ENCODE measurements around the gene FAM124B. TPM values are rescaled to one million over a fixed set of nuclear protein-coding genes. Genes with fewer than 3 reads are reported as not detected.

Gene FAM124B
- total RNA-seq, 1 donor from 2014 or later, result 1.1 TPM

- TF ChIP-seq, protein P1, sequence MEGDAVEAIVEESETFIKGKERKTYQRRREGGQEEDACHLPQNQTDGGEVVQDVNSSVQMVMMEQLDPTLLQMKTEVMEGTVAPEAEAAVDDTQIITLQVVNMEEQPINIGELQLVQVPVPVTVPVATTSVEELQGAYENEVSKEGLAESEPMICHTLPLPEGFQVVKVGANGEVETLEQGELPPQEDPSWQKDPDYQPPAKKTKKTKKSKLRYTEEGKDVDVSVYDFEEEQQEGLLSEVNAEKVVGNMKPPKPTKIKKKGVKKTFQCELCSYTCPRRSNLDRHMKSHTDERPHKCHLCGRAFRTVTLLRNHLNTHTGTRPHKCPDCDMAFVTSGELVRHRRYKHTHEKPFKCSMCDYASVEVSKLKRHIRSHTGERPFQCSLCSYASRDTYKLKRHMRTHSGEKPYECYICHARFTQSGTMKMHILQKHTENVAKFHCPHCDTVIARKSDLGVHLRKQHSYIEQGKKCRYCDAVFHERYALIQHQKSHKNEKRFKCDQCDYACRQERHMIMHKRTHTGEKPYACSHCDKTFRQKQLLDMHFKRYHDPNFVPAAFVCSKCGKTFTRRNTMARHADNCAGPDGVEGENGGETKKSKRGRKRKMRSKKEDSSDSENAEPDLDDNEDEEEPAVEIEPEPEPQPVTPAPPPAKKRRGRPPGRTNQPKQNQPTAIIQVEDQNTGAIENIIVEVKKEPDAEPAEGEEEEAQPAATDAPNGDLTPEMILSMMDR (IDR thresholded peaks at IDR 0.05; ENCODE audit: borderline replicate concordance), result no peak
- no peaks in the 10 kb centered on the region for H3K27me3 ChIP-seq (ENCODE audit: low read depth)
- H3K27ac ChIP-seq (replicated peaks), result no peak overlapping the region
These were observed 31.5 kb upstream of the FAM124B start for GRCh38 chr2:224433442-224433841.

GRCh38 chr2:224432003-224432579 lies 30.2 kb upstream of the FAM124B start:
- Histone ChIP-seq H3K4me3 (no peak overlapping the region), H3K27me3 (ENCODE audit: low read depth) (no peaks in the 10 kb centered on the region), H3K27ac (replicated peaks) (no peak overlapping the region), H3K4me1 (no peaks in the 10 kb centered on the region), H3K9me3 (replicated peaks) (peaks cover 7% of the 10 kb centered on the region), H3K36me3 (no peaks in the 10 kb centered on the region)
- intact Hi-C loops (cut with micrococcal nuclease), result no loop called here
- DNase-seq, result no peak
- TF ChIP-seq, protein P1 (IDR thresholded peaks at IDR 0.05; ENCODE audit: borderline replicate concordance), result no peak

More at GRCh38 chr2:224433442-224433841, 31.5 kb upstream of the FAM124B start:
- no peak for DNase-seq
- no peaks in the 10 kb centered on the region for H3K4me1 ChIP-seq
- no peaks in the 10 kb centered on the region for H3K36me3 ChIP-seq
- intact Hi-C loops (cut with micrococcal nuclease), result no loop called here
- peaks cover 13% of the 10 kb centered on the region for H3K9me3 ChIP-seq (replicated peaks)
- no peak overlapping the region for H3K4me3 ChIP-seq

GRCh38 chr2:224429441-224429810 lies 27.5 kb upstream of the FAM124B start:
- DNase-seq, result no peak
- TF ChIP-seq, protein P1 (IDR thresholded peaks at IDR 0.05; ENCODE audit: borderline replicate concordance), result no peak
- H3K27ac ChIP-seq (replicated peaks), result no peak overlapping the region

DNA sequence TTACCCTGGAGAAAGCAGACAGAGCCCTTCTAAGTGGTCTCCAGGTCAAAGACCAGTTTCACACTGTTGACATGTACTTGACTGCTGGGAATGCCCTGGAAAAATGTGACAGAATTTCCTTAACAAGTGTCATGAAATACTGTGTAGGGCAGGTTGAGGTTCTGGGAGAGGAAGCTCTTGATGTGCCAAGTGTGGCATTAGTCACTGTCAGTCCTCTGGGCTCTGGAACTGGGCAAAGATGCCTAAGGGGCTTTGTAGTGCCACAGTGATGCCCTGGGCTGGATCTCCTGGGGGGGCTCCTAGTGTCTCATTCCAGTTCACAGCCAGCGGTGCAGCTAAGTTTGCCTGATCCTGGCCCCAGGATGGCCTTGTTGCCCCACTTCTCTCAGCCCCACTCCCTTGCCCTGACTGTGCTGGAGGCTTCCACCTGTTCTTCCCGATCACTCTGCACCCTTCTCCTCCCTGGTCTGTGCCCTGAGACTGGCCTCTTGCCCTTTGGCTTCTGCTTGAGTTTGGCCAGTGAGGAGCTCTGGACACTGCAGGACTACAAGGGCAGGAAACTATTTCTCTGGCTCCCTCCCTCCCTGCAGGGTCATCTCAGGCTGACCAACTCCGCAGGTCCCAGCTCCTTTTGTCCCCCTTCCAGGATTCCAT lies 27.0 kb upstream of the FAM124B start:
- no peak for DNase-seq
- TF ChIP-seq, protein P1 (IDR thresholded peaks at IDR 0.05; ENCODE audit: borderline replicate concordance), result no peak
- no peaks in the 10 kb centered on the region for H3K36me3 ChIP-seq
- peaks cover 20% of the 10 kb centered on the region for H3K9me3 ChIP-seq (replicated peaks)
- intact Hi-C loops (cut with micrococcal nuclease), result no loop called here
- no peak overlapping the region for H3K27ac ChIP-seq (replicated peaks)
- no peaks in the 10 kb centered on the region for H3K27me3 ChIP-seq (ENCODE audit: low read depth)
- H3K4me3 ChIP-seq, result no peak overlapping the region
- no peaks in the 10 kb centered on the region for H3K4me1 ChIP-seq

More at GRCh38 chr2:224429441-224429810, 27.5 kb upstream of the FAM124B start:
- peaks cover 20% of the 10 kb centered on the region for H3K9me3 ChIP-seq (replicated peaks)
- no peaks in the 10 kb centered on the region for H3K27me3 ChIP-seq (ENCODE audit: low read depth)
- no peak overlapping the region for H3K4me3 ChIP-seq
- intact Hi-C loops (cut with micrococcal nuclease), result no loop called here
- H3K4me1 ChIP-seq, result no peaks in the 10 kb centered on the region
- H3K36me3 ChIP-seq, result no peaks in the 10 kb centered on the region

DNA sequence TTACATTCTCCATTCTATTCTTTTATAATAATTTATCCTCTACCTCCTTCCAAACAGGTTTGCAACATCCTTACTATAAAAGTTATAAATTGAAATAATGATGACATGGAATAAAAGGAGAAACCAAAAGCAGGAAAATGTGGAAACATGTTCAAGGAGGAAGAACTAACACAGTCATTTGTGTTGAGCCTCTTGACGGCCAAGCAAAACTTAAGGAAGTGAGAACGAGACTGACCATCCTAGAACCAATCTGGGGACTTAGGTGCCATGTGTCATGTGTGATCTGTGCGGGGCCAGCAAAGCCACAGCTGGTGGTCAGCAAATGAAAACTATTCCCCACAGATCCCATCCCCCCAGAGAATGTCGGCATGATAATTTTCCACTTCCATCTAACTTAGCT lies 25.6 kb upstream of the FAM124B start:
- TF ChIP-seq, protein P1 (IDR thresholded peaks at IDR 0.05; ENCODE audit: borderline replicate concordance), result no peak
- no peak for DNase-seq
- intact Hi-C loops (cut with micrococcal nuclease), result no loop called here
- no peaks in the 10 kb centered on the region for H3K36me3 ChIP-seq
- peaks cover 20% of the 10 kb centered on the region for H3K9me3 ChIP-seq (replicated peaks)
- H3K27ac ChIP-seq (replicated peaks), result no peak overlapping the region
- no peak overlapping the region for H3K4me3 ChIP-seq
- H3K27me3 ChIP-seq (ENCODE audit: low read depth), result no peaks in the 10 kb centered on the region
- no peaks in the 10 kb centered on the region for H3K4me1 ChIP-seq
